HG02678 (cell line): ENCODE measurements around the gene TMEM17.
"Not testable (repeated sequence)": the region's sequence is repeated elsewhere in the genome, so short reads cannot be mapped to it uniquely, and the experiment has no call there.

ENCODE experiments used
- ATAC-seq: cut with Tn5 transposase; IDR thresholded peaks from one replicate; pipeline ENCODE4 v1.9.1; 2021; ENCODE audit warnings: mild to moderate bottlenecking, moderate library complexity; ENCODE audit not compliant: unreplicated experiment

The TMEM17 gene, protein sequence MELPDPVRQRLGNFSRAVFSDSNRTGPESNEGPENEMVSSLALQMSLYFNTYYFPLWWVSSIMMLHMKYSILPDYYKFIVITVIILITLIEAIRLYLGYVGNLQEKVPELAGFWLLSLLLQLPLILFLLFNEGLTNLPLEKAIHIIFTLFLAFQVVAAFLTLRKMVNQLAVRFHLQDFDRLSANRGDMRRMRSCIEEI

DNA sequence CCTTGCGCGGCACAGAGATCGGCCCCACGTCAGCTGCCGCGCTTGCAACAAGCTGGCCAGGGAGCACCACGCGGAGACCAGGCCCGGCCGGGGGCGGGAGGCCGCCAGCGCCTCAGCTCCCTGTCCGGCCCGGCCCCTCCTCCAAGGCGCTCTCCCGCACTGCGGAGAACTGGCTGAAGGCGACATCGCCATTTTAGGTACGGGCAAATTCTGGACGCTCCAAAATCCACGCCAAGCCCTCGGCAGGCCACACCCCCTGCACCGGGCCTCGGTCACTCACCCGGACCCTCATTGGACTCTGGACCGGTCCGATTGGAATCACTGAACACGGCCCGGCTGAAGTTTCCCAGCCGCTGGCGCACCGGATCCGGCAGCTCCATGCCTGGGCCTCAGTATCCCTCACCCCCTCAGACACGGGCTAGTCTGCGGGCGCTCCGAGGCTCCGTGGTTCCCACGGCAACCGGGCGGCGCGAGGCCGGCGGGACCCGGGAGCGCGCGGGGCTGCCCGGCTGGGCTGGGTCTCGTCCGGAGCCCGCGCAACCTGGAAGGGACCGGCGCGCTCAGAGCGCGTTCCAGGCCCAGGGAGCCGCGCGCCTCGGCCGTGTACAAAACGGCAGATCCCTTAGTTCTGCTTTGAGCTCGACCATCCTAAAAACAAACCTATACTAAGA is at the start of gene TMEM17:
TSS of gene TMEM17 (minus strand) at position 446 of the 671 bp plus-strand sequence. CDS start at position 380, 66 bp downstream.
- peak; percentile 83 for ATAC-seq

DNA sequence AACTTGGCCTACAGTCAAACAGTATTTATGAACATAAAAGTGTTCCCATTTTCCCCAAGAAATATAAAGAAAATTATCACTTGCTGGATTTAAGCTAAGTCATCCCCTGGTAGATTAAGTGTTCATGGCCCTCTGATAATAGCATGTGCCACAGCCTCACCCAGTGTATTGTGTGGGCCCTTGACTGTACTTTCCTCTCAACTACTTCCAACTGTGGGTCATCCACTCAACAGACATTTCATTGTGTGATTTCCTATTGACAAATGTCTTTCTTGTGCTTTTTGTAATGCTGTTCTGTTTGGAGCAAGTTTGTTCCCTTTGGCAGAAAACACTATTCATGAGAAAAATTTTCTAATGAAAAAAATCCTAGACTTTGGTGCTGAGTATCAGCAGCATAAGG is 48.4 kb upstream of the TMEM17 start:
- ATAC-seq = no peak

DNA sequence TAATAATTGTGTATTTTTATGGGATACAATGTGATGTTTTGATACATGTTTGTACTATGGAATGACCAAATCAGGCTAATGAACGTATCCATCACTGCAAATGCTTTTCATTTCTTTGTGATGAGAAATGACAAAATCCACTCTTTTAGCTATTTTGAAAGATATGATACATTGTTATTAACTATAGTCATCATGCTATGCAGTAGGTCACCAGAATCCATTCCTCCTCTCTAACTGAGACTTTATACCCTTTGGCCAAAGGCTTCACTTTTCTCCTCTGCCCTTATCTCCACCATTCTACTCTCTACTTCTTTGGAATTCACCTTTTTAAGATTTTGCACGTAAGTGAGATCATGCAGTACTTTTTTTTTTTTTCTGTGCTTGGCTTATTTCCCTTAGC is 44.5 kb upstream of the TMEM17 start:
- no peak for ATAC-seq

DNA sequence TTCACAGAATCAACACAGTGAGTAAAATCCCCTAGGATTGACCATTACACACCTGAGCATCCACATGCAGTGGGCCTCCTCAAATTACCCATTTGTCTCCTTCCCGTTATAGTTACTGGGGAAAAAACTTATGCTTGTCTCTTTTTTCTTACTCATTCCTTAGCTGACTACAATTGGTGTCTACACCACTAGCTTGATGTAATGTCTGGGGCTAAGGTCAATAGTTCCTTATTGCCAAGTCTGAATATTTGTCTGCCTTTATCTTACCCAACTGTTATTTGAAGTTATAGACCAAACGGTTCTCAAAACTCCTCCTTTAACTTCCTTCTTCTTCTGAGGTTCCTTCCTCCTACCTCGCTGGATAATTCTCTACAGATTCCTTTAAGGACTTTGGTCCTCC is 41.9 kb upstream of the TMEM17 start:
- ATAC-seq = no peak

DNA sequence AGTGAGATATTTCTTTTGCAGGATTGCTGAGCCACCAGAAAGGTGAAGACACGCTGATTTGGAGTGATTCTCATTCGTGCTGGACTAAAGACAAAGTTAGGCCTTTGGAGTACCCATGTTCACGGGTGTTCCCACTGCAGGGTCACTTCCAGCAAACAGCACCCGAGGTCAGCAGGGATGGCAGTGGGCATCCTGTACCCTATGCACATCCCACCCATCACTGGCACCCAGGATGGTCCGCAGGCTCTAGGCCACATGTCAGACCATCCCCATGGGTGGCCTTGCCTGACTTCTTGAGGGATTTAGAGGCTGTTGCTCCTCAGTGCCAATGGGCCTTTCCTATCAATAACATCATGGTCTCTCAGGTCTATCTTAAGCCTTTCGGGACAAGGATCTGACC is 39.3 kb upstream of the TMEM17 start:
- ATAC-seq = no peak

DNA sequence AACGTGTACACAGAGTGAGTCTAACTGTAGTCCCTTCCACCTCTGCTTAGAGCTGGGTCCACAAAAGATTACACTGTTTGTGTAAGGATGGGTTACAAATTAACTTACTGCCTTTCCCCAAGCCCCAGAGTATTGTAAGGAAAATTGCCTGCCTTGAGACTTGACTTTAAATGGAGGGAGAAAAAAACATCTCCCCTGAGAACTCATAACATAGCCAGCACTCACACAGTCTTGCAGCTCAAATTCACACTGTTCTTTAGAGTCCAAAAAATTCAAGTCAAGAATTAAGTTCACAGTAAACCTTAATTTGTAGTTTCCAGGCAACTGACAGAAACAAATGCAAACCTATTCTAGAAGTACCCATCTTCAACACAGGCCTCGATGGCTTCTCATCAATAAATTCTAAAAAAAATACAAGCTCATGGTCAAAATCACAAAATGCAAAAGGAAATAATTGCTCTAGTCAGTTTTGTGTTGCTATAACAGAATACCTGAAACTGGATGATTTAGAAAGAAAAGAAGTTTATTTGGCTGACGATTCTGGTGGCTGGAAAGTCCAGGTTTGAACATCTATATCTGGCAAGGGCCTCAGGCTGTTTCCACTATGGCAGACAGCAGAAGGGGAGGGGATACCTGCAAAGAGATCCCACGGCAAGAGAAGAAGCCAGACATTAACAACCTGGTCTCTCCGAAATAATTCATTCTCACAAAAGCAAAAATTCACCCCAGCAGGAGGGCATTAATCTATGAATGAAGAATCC is 34.6 kb upstream of the TMEM17 start:
- ATAC-seq = no peak

DNA sequence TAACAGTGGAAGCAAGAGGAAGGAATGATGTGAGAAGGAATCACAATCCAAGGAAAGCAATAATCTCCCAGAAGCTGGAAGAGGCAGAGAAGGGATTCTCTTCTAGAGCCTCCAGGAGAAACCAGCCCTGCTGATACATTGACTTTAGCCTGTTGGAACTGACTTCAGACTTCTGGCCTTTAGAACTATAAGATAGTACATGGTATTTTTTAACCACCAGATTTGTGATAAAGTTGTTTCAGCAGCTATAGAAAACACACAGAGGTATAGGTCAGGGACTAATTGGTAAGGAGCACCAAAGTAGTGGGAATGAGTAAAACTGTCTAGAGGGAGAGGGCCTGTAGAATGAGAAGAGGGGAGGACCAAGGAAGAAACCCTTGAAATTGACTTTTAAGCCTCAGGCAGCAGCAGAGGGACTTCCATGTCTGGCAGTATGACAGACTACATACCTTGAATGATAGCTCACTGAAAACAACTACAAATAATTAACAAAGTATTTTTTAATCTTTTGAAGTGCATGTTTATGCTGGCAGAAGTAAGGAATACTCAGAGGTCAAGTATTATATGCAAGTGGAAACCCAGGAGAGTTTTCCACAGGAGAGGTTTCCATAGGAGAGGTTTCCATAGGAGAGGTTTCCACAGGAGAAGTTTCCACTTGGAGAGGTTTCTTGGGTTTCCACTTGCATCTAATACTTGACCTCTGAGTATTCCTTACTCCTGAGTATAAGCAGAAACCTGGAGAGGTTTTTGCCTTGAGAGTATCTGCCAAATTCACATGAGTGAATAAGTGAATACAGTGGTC is 33.8 kb upstream of the TMEM17 start:
- no peak for ATAC-seq

DNA sequence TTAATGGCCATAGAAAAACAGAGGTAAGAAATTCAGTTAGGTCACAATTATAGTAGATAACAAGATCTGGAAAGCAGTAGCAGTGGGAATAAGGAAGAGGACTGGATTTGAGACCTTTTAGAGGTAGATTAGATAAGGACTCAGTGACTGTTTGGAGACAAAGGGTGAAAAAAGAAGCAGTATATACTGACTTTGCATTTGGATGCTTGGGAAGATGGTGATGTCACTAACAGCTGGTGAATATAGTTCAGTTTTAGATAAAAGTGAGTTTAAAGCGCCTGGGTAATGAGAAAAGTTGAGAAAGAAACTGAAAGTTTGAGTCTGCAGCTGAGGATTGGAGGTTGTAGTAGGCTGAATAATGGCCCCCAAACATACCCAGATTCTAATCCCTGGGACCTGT is 32.8 kb upstream of the TMEM17 start:
- no peak for ATAC-seq

DNA sequence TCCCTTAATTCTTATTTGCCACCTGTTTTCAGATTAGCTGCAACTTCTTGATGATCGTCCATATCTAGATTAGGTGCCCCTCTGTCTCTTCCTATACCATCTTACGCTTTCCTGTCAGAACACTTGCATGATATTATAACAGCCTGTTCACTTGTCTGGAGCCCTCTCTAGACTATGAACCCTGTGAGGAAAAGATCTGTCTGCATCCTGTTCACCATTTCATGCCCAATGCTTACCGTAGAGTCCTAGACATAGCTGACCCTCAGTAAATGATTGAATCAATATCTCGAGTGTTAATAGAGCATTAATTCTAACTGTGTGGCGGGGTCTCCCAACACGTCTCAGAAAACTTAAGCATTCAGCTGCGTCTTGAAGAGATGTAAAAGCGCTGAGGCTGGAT is 31.8 kb upstream of the TMEM17 start:
- no peak for ATAC-seq

DNA sequence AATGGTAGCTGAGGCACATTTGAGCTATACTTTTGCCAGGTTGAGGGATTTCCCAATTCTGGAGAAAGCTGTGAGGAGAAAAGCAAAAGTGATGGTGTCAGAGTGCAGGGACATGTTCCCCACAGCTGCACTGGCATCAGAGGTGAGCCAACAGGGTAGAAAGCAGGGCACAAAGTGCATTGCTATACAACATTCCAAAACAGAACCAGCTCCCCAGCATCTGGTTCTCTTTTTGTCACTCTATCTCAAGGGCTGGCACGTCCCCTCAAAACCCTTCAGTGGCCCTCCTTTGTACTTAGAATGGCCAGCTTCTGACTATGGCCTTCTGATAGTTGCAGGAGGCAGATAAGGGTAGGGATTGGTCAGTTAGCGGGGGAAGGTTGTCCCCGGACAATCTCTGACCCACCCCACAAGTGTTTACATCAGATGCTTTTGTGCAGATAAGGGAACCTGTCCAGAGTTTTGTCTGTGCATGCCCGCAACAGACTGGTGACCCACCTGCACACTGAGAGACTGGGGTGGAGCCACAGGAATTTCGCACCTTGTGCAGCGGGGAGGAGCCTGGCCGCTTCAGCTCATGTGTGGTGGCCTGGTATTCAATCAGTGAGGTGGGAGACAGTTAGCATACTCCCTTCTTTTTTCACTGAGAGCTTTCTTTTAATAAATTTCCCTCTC is 31.0 kb upstream of the TMEM17 start:
- no peak for ATAC-seq

DNA sequence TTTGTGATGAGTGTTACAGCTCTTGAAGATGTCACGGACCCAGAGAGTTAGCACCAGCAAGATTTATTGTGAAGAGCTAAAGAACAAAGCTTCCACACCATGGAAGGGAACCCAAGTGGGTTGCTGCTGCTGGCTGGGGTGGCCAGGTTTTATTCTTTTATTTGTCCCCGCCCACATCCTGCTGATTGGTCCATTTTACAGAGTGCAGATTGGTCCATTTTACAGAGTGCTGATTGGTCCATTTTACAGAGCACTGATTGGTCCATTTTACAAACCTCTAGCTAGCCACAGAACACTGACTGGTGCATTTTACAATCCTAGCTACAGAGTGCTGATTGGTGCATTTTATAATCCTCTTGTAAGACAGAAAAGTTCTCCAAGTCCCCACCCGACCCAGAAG is 29.5 kb upstream of the TMEM17 start:
- not testable (repeated sequence) for ATAC-seq

DNA sequence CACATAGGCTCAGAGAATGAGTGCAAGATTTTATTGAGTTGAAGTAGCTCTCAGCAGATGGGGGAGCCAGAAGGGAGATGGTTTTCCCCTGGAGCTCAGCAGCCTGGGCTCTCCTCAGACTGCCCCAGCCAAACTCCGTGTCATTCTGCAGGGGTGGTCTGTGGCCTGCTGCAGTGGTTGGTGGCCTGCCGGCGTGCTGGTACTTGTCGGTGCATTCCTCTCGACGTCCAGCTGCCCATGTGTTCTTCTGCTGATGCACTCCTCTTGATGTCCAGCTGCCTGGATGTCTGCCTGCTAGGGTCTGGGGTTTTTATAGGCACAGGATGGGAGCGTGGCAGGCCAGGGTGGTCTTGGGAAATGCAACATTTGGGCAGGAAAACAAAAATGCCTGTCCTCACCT is 25.6 kb upstream of the TMEM17 start:
- ATAC-seq = no peak

DNA sequence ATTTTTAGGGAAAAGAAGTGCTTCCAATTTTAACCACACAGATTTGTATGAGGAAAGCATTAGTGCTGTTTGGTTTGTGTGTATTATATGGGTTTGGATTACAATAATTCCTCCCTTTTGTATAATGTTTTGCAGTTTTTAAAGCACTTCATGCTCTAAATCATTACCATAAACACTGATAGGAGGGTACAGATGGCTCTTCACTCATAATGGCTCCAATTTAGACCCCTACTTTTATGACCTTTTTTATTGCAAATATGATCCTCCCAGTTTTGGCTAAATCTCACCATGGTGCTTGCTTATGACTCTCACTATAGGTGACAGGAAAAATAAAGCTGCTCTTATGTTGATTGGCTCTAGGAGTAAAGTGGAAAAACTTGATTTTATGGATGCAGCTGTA is 23.8 kb upstream of the TMEM17 start:
- no peak for ATAC-seq

DNA sequence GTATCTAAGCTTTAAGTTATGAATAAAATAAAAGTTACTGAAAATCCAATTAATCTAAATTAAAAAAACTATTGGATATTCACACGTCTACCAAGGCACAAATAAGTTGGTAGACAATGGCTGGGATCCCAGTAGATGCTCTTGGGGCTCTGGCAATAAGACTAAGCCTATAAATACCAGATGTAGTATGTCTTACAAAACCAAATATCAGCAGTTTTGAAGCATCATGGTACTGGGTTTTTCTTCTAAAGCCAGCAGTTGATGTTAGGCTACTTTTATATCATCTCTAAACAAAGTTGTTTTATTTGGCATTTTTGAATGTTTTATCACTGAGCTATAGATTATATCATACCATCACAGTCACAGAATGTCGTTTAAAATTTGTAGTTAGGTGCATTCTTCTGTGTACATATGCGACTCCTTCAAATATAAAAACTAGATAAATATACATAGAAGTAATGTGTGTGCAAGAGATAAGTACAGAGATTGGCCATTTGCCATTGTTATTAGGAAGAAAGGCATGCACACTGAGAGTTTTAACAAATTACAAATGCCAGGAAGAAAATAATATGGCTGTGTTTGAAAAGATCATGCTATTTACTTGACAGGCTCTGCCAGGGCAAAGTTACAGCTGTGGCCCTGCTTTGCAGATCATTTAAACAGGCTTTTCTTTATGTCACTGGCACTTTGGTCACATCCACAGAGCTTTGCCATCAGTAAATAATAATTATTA is 21.6 kb upstream of the TMEM17 start:
- ATAC-seq = no peak

DNA sequence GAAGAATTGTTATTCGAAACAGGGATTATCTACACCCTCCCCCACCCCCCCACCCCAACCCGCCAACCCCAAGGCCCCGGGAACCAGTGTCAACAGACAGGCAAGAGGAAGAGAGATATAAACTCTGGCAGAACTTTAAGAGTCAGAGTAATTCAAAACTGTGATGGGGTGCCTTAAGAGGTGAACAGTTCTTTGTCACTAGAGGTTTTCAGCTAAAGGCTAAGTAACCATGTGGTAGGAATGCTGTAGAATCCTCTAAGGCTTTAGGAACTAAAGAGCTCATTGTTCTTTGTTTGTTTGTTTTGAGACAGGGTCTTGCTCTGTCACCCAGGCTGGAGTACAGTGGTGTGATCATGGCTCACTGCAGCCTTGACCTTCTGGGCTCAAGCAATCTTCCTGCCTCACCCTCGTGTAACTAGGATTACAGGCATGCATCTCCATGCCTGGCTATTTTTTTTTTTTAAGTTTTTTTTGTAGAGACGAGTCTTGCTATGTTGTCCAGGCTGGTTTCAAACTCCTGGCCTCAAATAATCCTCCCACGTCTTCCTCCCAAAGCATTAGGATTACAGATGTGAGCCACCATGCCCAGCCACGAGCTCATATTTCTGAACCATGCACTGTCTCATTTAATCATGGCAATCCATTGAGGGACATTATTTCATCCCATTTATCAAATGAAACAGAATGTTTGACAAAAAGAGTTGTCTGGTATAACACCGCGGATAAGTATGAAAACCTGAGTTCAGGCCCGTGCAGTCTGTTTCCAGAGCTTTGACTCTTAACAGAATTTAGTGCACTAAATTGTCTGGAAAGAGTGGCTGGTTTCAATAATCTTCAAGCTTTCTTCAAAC is 20.8 kb upstream of the TMEM17 start:
- no peak for ATAC-seq

DNA sequence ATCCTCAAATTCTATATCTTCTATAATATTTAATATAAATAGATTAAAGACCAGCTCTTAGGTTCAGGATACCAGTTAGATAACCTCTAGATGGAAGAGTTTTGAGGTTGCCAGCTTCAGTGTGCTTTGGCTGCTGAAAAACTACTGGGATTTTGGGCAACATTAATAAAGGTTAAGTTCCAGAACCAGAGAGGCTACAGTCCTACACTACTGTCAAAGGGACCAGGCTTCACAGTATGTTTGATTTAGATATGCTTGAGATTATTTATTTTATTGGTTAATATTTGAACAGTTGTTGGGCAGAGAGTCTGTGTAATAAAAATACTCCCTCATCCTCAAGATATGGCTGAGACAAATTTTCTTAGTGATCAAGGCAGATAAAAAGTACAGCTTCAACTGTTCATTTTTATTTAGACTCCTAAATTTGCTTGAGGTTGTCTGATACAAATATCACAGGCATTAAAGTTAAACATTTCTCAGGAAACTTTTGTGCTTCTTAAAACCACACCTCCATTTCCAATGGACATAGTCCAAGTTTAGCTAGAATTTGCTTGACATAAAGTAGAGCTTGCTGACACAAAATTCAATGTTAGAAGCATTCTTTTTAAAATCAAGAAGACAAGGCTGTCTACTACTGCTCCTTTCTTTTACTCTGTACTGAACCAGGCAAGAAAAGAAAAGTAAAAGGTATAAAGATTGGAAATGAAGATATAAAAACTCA is 19.7 kb upstream of the TMEM17 start:
- no peak for ATAC-seq

DNA sequence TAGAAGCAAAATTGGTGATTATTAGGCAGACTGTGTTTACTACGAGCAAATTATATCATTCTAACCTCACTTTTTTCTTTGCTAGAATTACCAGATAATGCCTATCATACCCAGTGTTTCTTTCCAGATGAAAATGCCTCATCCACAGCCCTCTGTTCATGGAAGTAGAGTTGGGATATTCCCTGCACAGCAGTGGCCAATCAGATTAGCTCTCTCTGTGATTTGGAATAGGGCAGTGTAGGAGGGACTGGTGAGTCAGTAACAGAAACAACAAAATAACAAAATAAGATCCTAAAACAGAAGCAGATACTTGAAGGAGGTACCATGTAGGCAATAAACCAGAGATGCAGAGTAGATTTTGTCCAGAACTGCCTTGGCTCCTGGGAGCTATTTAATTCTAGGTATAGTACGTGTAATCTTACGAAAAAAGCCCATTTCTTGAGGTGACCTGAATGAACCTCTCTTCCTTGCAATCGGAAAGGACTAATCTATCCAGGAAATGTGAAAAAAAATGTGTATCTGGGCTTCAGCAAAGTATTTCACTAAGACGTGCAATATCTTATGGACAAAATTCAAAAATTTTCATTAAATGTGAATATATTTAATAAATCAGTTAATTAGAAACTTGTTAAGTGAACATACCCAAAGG is 18.4 kb upstream of the TMEM17 start:
- ATAC-seq = no peak

DNA sequence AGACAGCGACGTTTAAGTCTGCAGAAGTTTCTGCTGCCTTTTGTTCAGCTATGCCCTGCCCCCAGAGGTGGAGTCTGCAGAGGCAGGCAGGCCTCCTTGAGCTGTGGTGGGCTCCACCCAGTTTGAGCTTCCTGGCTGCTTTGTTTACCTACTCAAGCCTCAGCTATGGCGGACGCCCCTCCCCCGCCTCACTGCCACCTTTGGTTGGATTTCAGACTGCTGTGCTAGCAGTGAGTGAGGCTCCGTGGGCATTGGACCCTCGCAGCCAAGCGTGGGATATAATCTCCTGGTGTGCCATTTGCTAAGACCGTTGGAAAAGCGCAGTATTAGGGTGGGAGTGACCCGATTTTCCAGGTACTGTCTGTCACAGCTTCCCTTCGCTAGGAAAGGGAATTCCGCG is 15.1 kb upstream of the TMEM17 start:
- not testable (repeated sequence) for ATAC-seq
